K562 (cell line): ENCODE measurements around the gene KRT72. TPM values are rescaled to one million over a fixed set of nuclear protein-coding genes. Genes with fewer than 3 reads are reported as not detected.

Experiments used
- ATF6 ChIP-seq: sonication (generic); formaldehyde crosslinking; IDR thresholded peaks from 2 replicates; pipeline ENCODE4 v1.4.0; 2020; ENCODE audit warnings: mild to moderate bottlenecking, missing genetic modification reagents
- BCLAF1 ChIP-seq, 2 experiments: fragments of 450-650 bp in 1 of 2; IDR thresholded peaks; 2 replicates each; pipeline ENCODE4 v1.6.1; 2011 to 2017; ENCODE audit warnings: low read depth in 2 of 2, antibody characterized with exemption in 1 of 2, borderline replicate concordance in 1 of 2, low read length in 1 of 2, mild to moderate bottlenecking in 1 of 2, mixed read lengths in 1 of 2; ENCODE audit not compliant: control insufficient read depth in 1 of 2
- CBFA2T3 ChIP-seq: fragments of 450-650 bp; IDR thresholded peaks from 2 replicates; pipeline ENCODE4 v1.6.1; 2017
- ESRRA ChIP-seq: fragments of 450-650 bp; IDR thresholded peaks from 2 replicates; pipeline ENCODE4 v1.6.1; 2014; ENCODE audit warnings: low read depth, mild to moderate bottlenecking, moderate library complexity, borderline replicate concordance
- ID3 ChIP-seq, 2 experiments: fragments of 250-450 bp in 1 of 2; fragments of 450-650 bp in 1 of 2; sonication (Bioruptor Pico) in 1 of 2; IDR thresholded peaks; 2 replicates each; pipeline versions ENCODE4 v1.6.1 to v1.8.0; 2016 to 2021; ENCODE audit warnings: mild to moderate bottlenecking in 2 of 2, moderate library complexity in 2 of 2, missing compliant biosample characterization in 1 of 2, missing genetic modification characterization in 1 of 2
- KDM1A ChIP-seq, 2 experiments: fragments of 450-650 bp; IDR thresholded peaks; 2 replicates each; pipeline ENCODE4 v1.6.1; 2016; ENCODE audit warnings: mild to moderate bottlenecking in 2 of 2
- PPARD ChIP-seq: fragments of 250-450 bp; sonication (Bioruptor Pico); IDR thresholded peaks from 2 replicates; pipeline ENCODE4 v1.8.0; 2022; ENCODE audit warnings: inconsistent platforms, mild to moderate bottlenecking, moderate library complexity
- SMAD2 ChIP-seq: fragments of 150-350 bp; IDR thresholded peaks from 2 replicates; pipeline ENCODE4 v1.6.1; 2014; ENCODE audit warnings: low read depth, mild to moderate bottlenecking, low read length
- SREBF2 ChIP-seq: sonication (generic); formaldehyde crosslinking; IDR thresholded peaks from 2 replicates; pipeline ENCODE4 v1.4.0; 2020; ENCODE audit warnings: mild to moderate bottlenecking, missing genetic modification reagents
- TCF15 ChIP-seq: fragments of 250-450 bp; sonication (Bioruptor Pico); IDR thresholded peaks from 2 replicates; pipeline ENCODE4 v1.8.0; 2022; ENCODE audit warnings: moderate library complexity, mild to moderate bottlenecking, inconsistent platforms
- THRB ChIP-seq: fragments of 450-650 bp; formaldehyde crosslinking; conservative IDR thresholded peaks from 2 replicates; pipeline ENCODE4 v1.4.0; 2022; ENCODE audit warnings: mild to moderate bottlenecking, missing genetic modification characterization
- TSC22D4 ChIP-seq: fragments of 450-650 bp; IDR thresholded peaks from 2 replicates; pipeline ENCODE4 v1.6.1; 2016; ENCODE audit warnings: missing genetic modification characterization, missing biosample characterization, control low read depth
- ZBTB33 ChIP-seq: sonication (generic); formaldehyde crosslinking; IDR thresholded peaks from 2 replicates; pipeline ENCODE4 v1.8.1; 2023; ENCODE audit warnings: mild to moderate bottlenecking, missing genetic modification reagents
- ZFP91 ChIP-seq: sonication (generic); formaldehyde crosslinking; IDR thresholded peaks from 2 replicates; pipeline ENCODE4 v1.8.0; 2022; ENCODE audit warnings: mild to moderate bottlenecking, missing genetic modification reagents
- ZNF3 ChIP-seq: fragments of 250-450 bp; sonication (Bioruptor Pico); IDR thresholded peaks from 2 replicates; pipeline ENCODE4 v1.5.0; 2021; ENCODE audit warnings: mild to moderate bottlenecking, moderate library complexity
- polyA plus RNA-seq, 8 experiments: library from polyadenylated mRNA; depleted of rRNA in 4 of 8; stranded (reverse) in 5 of 8; unstranded in 3 of 8; fragments of >200 nt; fragmentation: Nextera tagmentation in 2 of 8; fragmentation: Illumina TruSeq in 1 of 8; extraction: Ambion mirVana in 2 of 8; extraction: Trizol in 1 of 8; gene quantifications; 2 replicates each; pipeline versions ENCODE4 v1.2.1 to v1.2.3, GENCODE V29; 2011 to 2014; ENCODE audit warnings: inconsistent platforms in 1 of 8, missing spikeins in 1 of 8
- total RNA-seq, 7 experiments: library from RNA; depleted of rRNA in 6 of 7; stranded (reverse); fragments of >200 nt in 6 of 7; fragmentation: Illumina TruSeq in 2 of 7; extraction: Trizol in 2 of 7; gene quantifications; 2 replicates each; pipeline versions ENCODE4 v1.2.1 to v1.2.3, GENCODE V29; 2011 to 2021; ENCODE audit warnings: low replicate concordance in 1 of 7

KRT72 gene
- total and polyA plus RNA-seq, 9 of the 15 experiments (the other 6 are each of a cell fraction or from before 2014, with no cell fraction given) = not detected

GRCh38 chr12:52645120-52645761 is 44.0 kb upstream of the KRT72 start (continued):
- TF ChIP-seq ZFP91 (CRISPR knock-in tag) (no peak), THRB (CRISPR knock-in tag) (no peak), ZNF3 (no peak), PPARD (CRISPR knock-in tag) (no peak), BCLAF1 (IDR thresholded peaks at IDR 0.05; ENCODE audit: borderline replicate concordance in 1 of 2, control insufficient read depth in 1 of 2, low read depth in 2 of 2, low read length in 1 of 2) (no peak), SMAD2 (no peak), TCF15 (CRISPR knock-in tag) (no peak), TSC22D4 (no peak), KDM1A (IDR thresholded peaks at IDR 0.05) (no peak), ID3 (CRISPR knock-in tag; IDR thresholded peaks at IDR 0.05) (no peak), ID3 (tag; IDR thresholded peaks at IDR 0.05) (no peak), ATF6 (CRISPR knock-in tag) (no peak), CBFA2T3 (no peak), SREBF2 (no peak), ZBTB33 (CRISPR knock-in tag) (no peak), ESRRA (0 out of 2 replicates have a peak, but pooled peaks have one; percentile 15)
